Femur (tissue), 1 donor: ENCODE data around the gene LRRC23.
"Not testable (repeated sequence)": the region's sequence is repeated elsewhere in the genome, so short reads cannot be mapped to it uniquely, and the experiment has no call there.

Experiments used
- DNase-seq: peaks from one replicate; pipeline ENCODE4 v3.0.0-alpha.2; 2017

Gene LRRC23

GRCh38 chr12:6903722-6904121 lies 900 bp upstream of the LRRC23 start:
- no peak for DNase-seq

GRCh38 chr12:6905414-6906040 lies 905 bp downstream of the LRRC23 start:
- DNase-seq, result no peak

- DNase-seq, result not testable (repeated sequence)
These were observed 3.5 kb downstream of the LRRC23 start for GRCh38 chr12:6908141-6908540.

- no peak for DNase-seq
These were observed 5.0 kb downstream of the LRRC23 start for GRCh38 chr12:6909421-6910145.

- DNase-seq, result no peak
These were observed 7.7 kb downstream of the LRRC23 start for GRCh38 chr12:6912164-6912935.

GRCh38 chr12:6914246-6914946 lies 9.8 kb downstream of the LRRC23 start, which contains the start of gene ENO2:
Gene ENO2 (plus strand): TSS chr12:6914580. CDS start chr12:6915833, 1,253 bp downstream.
- DNase-seq, result peak; percentile 81

- DNase-seq, result no peak
These were observed 10.5 kb downstream of the LRRC23 start for GRCh38 chr12:6914947-6915788.

- no peak for DNase-seq
These were observed 11.2 kb downstream of the LRRC23 start for GRCh38 chr12:6915789-6916285.

- DNase-seq, result no peak
These were observed 12.0 kb downstream of the LRRC23 start for GRCh38 chr12:6916426-6917200.

GRCh38 chr12:6917491-6918231 lies 13.0 kb downstream of the LRRC23 start:
- DNase-seq, result no peak

GRCh38 chr12:6919588-6919987 lies 15.0 kb downstream of the LRRC23 start:
- no peak for DNase-seq

GRCh38 chr12:6921539-6921938 lies 16.9 kb downstream of the LRRC23 start:
- no peak for DNase-seq

- no peak for DNase-seq
These were observed 17.6 kb downstream of the LRRC23 start for GRCh38 chr12:6921996-6922946.

GRCh38 chr12:6923003-6923732 lies 18.5 kb downstream of the LRRC23 start:
- DNase-seq, result no peak

- no peak for DNase-seq
These were observed 19.2 kb downstream of the LRRC23 start for GRCh38 chr12:6923851-6924250.

- peak; percentile 56 for DNase-seq
These were observed 20.6 kb downstream of the LRRC23 start for GRCh38 chr12:6925239-6925539.

- DNase-seq, result peak; percentile 82
These were observed 21.1 kb downstream of the LRRC23 start for GRCh38 chr12:6925540-6926279.
